Neuronal stem cell (in vitro differentiated cells): ENCODE data around the gene SESTD1.

ENCODE experiments used
- DNase-seq: peaks from one replicate; pipeline ENCODE4 v3.0.0-alpha.2; 2013; ENCODE audit warnings: low spot score
- H2AFZ ChIP-seq: one replicate; pipeline ENCODE4 v1.6.1; 2013; ENCODE audit warnings: mild to moderate bottlenecking, low read length, inconsistent platforms
- H2AK5ac ChIP-seq: 2 replicates; pipeline ENCODE4 v1.6.1; 2013; ENCODE audit warnings: low read depth, mild to moderate bottlenecking, inconsistent platforms, low read length, moderate library complexity, mixed read lengths
- H2BK120ac ChIP-seq: 2 replicates; pipeline ENCODE4 v1.6.1; 2013; ENCODE audit warnings: low read depth, mild to moderate bottlenecking, inconsistent platforms, low read length, moderate library complexity, mixed read lengths
- H2BK12ac ChIP-seq: one replicate; pipeline ENCODE4 v1.6.1; 2013; ENCODE audit warnings: low read length, inconsistent platforms
- H2BK15ac ChIP-seq: 2 replicates; pipeline ENCODE4 v1.6.1; 2013; ENCODE audit warnings: mild to moderate bottlenecking, low read length, inconsistent platforms, mixed read lengths
- H2BK5ac ChIP-seq: one replicate; pipeline ENCODE4 v1.6.1; 2013; ENCODE audit warnings: inconsistent platforms, mild to moderate bottlenecking, low read length, moderate library complexity
- H3K14ac ChIP-seq: one replicate; pipeline ENCODE4 v1.6.1; 2013; ENCODE audit warnings: low read length, inconsistent platforms
- H3K18ac ChIP-seq: 2 replicates; pipeline ENCODE4 v1.6.1; 2013; ENCODE audit warnings: low read length, inconsistent platforms
- H3K23ac ChIP-seq: 2 replicates; pipeline ENCODE4 v1.6.1; 2013; ENCODE audit warnings: low read depth, mild to moderate bottlenecking, mixed read lengths, low read length, inconsistent platforms; ENCODE audit not compliant: poor library complexity
- H3K27ac ChIP-seq: replicated peaks from 3 replicates; pipeline ENCODE4 v1.5.1; 2013; ENCODE audit warnings: low read length, inconsistent platforms
- H3K27me3 ChIP-seq, 3 experiments: 2 replicates each; pipeline ENCODE4 v1.6.1; 2013; ENCODE audit warnings: low read length in 3 of 3, mild to moderate bottlenecking in 2 of 3, inconsistent platforms in 1 of 3, low read depth in 1 of 3, mixed read lengths in 1 of 3, moderate library complexity in 1 of 3; ENCODE audit not compliant: control insufficient read depth in 3 of 3, insufficient read depth in 3 of 3
- H3K36me3 ChIP-seq, 2 donors: replicated peaks in 1 of 2; 2 replicates each; pipeline ENCODE4 v1.6.1; 2013; ENCODE audit warnings: low read length in 2 of 2; ENCODE audit not compliant: control insufficient read depth in 2 of 2, insufficient read depth in 2 of 2
- H3K4ac ChIP-seq: 2 replicates; pipeline ENCODE4 v1.6.1; 2013; ENCODE audit warnings: inconsistent platforms, mild to moderate bottlenecking, low read length, moderate library complexity
- H3K4me1 ChIP-seq, 2 donors: 1 replicate in 1 of 2; 2 replicates in 1 of 2; pipeline ENCODE4 v1.6.1; 2013; ENCODE audit warnings: low read length in 2 of 2, low read depth in 1 of 2; ENCODE audit not compliant: control insufficient read depth in 2 of 2, insufficient read depth in 1 of 2
- H3K4me2 ChIP-seq: one replicate; pipeline ENCODE4 v1.6.1; 2013; ENCODE audit warnings: mild to moderate bottlenecking, low read length, inconsistent platforms; ENCODE audit not compliant: insufficient read depth, poor library complexity, severe bottlenecking
- H3K4me3 ChIP-seq, 2 donors: 2 replicates each; pipeline ENCODE4 v1.5.1; 2013; ENCODE audit warnings: low read length in 2 of 2, mild to moderate bottlenecking in 2 of 2, inconsistent platforms in 1 of 2, moderate library complexity in 1 of 2
- H3K79me1 ChIP-seq: one replicate; pipeline ENCODE4 v1.6.1; 2013; ENCODE audit warnings: low read depth, mild to moderate bottlenecking, inconsistent platforms, low read length, moderate library complexity
- H3K9ac ChIP-seq: one replicate; pipeline ENCODE4 v1.6.1; 2013; ENCODE audit warnings: mild to moderate bottlenecking, low read depth, low read length, inconsistent platforms; ENCODE audit not compliant: poor library complexity
- H3K9me3 ChIP-seq, 2 donors: replicated peaks in 1 of 2; 2 replicates each; pipeline versions ENCODE3 to v1.6.1; 2013; ENCODE audit warnings: low read length in 2 of 2, mild to moderate bottlenecking in 2 of 2, inconsistent platforms in 1 of 2, low read depth in 1 of 2, mixed read lengths in 1 of 2, moderate library complexity in 1 of 2; ENCODE audit not compliant: control insufficient read depth in 2 of 2, insufficient read depth in 1 of 2
- H4K8ac ChIP-seq: one replicate; pipeline ENCODE4 v1.6.1; 2013; ENCODE audit warnings: low read depth, mild to moderate bottlenecking, inconsistent platforms, low read length, moderate library complexity
- H4K91ac ChIP-seq: one replicate; pipeline ENCODE4 v1.6.1; 2013; ENCODE audit warnings: low read length, low read depth, mild to moderate bottlenecking, inconsistent platforms; ENCODE audit not compliant: poor library complexity
- WGBS, 2 donors: extraction: QIAGEN DNeasy Blood & Tissue Kit; methylation state at CpG; one replicate each; pipeline ENCODE4 v1.1.7; 2013; ENCODE audit warnings: missing lambda C conversion rate in 2 of 2, mixed read lengths in 1 of 2; ENCODE audit not compliant: insufficient read length in 2 of 2, insufficient replicate concordance in 1 of 2; ENCODE audit errors: extremely low coverage in 2 of 2; 5-methylcytosine and 5-hydroxymethylcytosine counted together

Gene SESTD1

DNA sequence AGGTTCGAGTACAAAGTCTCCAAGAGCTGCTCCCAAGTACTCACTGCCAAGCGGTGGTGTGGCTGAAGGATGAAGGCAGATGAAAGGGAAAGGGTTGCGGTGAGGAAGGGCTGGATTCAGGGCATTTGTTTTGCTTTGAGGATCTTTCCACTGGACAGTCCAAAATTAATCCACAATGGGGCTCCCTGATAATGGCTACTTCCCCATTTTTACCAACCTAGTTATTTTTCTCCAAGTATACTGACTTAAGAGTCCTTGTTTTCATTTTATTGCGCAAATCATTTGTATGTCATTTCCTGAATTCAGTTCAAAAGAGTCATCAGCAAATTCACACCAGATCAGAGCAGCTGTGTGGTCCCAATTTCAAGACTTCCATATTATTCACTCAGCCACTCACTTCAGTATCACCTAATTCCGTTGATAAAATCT is 464 bp upstream of the SESTD1 start:
- peak overlapping the region; percentile 92 for H3K9ac ChIP-seq
- H3K4me3 ChIP-seq = peak overlapping the region; percentile 77 to 97
- no peak overlapping the region for H2BK15ac ChIP-seq
- no peak overlapping the region for H2BK12ac ChIP-seq
- H3K4me2 ChIP-seq = peak overlapping the region; percentile 56
- H3K27ac ChIP-seq = no peak overlapping the region
- WGBS, 2 donors = no CpG with 5 or more reads among the region's 5 CpGs
- no peak for DNase-seq
- H4K8ac ChIP-seq = no peak overlapping the region
- no peak overlapping the region for H2BK120ac ChIP-seq
- H3K9me3 ChIP-seq = peaks cover 0 to 5% of the 10 kb centered on the region in 2 donors
- H2BK5ac ChIP-seq = peak overlapping the region; percentile 35
- H3K4ac ChIP-seq = no peak overlapping the region
- no peak overlapping the region for H2AK5ac ChIP-seq
- H3K27me3 ChIP-seq = no peaks in the 10 kb centered on the region
- peak overlapping the region; percentile 99 for H2AFZ ChIP-seq
- H3K18ac ChIP-seq = peak overlapping the region; percentile 59
- H4K91ac ChIP-seq = no peak overlapping the region
- no peak overlapping the region for H3K14ac ChIP-seq
- no peak overlapping the region for H3K23ac ChIP-seq
- H3K4me1 ChIP-seq = peaks cover 6 to 8% of the 10 kb centered on the region in 2 donors
- H3K79me1 ChIP-seq = no peaks in the 10 kb centered on the region
- H3K36me3 ChIP-seq = peaks cover 0 to 8% of the 10 kb centered on the region in 2 donors

DNA sequence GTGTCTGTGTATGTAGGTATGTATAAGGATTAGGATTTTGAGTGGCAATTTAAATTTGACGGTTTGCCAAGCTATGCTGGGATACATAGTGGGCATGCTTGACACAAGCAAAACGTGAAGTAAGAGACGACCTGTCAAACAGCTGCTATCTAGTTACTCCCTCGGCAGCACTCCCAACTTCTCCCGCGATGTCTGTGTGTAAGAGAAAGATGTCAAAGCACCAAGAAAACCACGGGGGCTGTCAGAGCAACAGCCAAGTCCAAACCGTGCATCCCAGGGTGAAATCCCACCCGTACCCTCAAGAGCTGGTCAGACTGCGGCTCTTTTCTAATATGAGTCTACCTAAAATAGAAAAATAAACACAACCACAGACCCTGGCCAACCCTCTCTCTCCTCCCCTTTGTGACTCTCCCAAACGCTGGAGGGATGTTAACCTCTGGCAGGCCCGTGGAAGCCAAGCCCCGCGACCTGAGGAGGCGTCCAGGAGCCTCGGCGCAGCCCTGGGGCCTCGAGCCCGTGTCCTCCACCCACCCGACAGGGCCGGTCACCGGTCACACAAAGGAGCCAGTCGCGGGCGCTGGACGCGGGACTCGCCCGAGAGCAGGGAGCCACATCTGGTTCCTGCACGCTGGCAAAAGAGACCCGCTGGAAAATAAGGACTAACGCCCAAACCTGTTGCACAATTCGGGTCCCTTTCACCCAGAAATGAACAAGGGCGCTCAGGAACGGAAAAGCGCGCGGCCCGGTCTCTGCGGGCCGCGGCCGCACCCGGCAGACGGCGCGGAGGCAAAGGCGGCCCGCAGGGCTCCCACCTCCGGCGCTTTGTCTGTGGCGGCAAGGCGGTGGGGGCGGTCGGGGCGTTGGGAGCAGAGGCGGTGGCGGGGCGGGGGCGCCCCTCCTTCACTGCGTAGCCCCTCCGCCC is 925 bp downstream of the SESTD1 start:
- Histone ChIP-seq H2BK120ac (no peak overlapping the region), H3K18ac (peak overlapping the region; percentile 95), H2AFZ (peak overlapping the region; percentile 99), H3K27me3 (no peaks in the 10 kb centered on the region), H3K9me3 (peaks cover 0 to 5% of the 10 kb centered on the region in 2 donors), H3K4me2 (peak overlapping the region; percentile 75), H2BK15ac (peak overlapping the region; percentile 58), H3K4me1 (peaks cover 6 to 8% of the 10 kb centered on the region in 2 donors), H3K23ac (no peak overlapping the region), H3K79me1 (no peaks in the 10 kb centered on the region), H3K36me3 (peaks cover 0 to 8% of the 10 kb centered on the region in 2 donors), H2BK12ac (no peak overlapping the region), H2BK5ac (peak overlapping the region; percentile 35), H3K4ac (peak overlapping the region; percentile 53), H4K91ac (no peak overlapping the region), H3K14ac (no peak overlapping the region), H2AK5ac (peak overlapping the region; percentile 96), H3K9ac (peak overlapping the region; percentile 92), H3K27ac (peak overlapping the region; percentile 66), H4K8ac (no peak overlapping the region), H3K4me3 (peak overlapping the region; percentile 77 to 97)
- peak; percentile 30 for DNase-seq
- no CpG with 5 or more reads among the region's 62 CpGs for WGBS, 2 donors

DNA sequence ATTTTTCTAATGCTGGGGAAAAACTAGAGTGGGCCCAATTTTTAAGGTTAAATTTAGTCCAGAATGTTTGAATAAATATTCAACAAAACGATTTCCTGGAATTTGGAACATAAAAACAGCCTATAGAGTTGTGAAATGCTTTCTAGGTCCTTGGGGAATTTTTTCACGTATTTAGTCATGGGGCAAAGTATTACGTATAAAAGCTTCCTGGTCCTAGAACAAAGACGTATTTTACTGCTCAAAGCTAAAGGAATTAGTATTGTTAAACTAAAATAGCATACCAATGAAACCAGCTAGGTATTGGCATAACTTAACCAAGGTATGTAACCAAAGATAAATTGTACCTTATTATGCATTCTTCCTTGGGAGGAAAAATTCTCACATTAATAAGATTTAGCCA is 1.6 kb downstream of the SESTD1 start:
- H3K27ac ChIP-seq = no peak overlapping the region

DNA sequence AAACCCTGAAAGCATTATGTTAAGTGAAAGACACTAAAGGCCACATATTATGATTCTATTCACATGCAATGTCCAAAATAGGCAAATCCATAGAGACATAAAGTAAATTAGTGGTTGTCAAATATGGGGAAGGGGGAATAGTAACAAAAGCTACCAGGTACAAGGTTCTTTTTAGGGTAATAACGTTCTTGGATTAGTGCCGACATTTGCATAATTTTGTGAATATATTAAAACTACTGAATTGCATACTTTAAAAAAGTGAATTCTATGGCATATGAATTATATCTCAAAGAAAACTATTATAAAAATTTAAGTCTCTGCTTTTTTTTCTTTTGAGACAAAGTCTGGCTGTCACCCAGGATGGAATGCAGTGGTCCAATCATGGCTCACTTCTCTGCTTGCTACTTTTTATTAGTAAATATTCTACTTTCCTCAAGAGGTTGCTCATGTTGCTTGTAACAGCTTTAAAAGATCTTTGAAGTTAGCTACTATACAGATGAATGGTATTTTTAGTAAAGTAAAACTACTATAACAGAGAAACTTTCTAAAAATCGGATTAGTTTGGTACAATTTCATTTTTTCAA is 2.5 kb downstream of the SESTD1 start:
- peaks cover 6 to 8% of the 10 kb centered on the region in 2 donors for H3K4me1 ChIP-seq
- H3K27me3 ChIP-seq = no peaks in the 10 kb centered on the region
- H3K4ac ChIP-seq = no peak overlapping the region
- H3K9ac ChIP-seq = no peak overlapping the region
- H4K8ac ChIP-seq = no peak overlapping the region
- H2BK12ac ChIP-seq = no peak overlapping the region
- DNase-seq = no peak
- H3K4me3 ChIP-seq = no peak overlapping the region
- H3K23ac ChIP-seq = no peak overlapping the region
- peaks cover 0 to 8% of the 10 kb centered on the region in 2 donors for H3K9me3 ChIP-seq
- no peak overlapping the region for H3K18ac ChIP-seq
- no peak overlapping the region for H3K4me2 ChIP-seq
- H2AK5ac ChIP-seq = no peak overlapping the region
- no peak overlapping the region for H2AFZ ChIP-seq
- no peaks in the 10 kb centered on the region for H3K79me1 ChIP-seq
- no peak overlapping the region for H3K14ac ChIP-seq
- no peak overlapping the region for H4K91ac ChIP-seq
- no peak overlapping the region for H2BK15ac ChIP-seq
- no peak overlapping the region for H3K27ac ChIP-seq
- peaks cover 0 to 8% of the 10 kb centered on the region in 2 donors for H3K36me3 ChIP-seq
- no CpG with 5 or more reads among the region's 3 CpGs for WGBS, 2 donors
- H2BK5ac ChIP-seq = no peak overlapping the region
- H2BK120ac ChIP-seq = no peak overlapping the region

More for the DNA sequence above, 1.6 kb downstream of the SESTD1 start:
- Histone ChIP-seq H3K79me1 (no peaks in the 10 kb centered on the region), H4K8ac (no peak overlapping the region), H3K27me3 (no peaks in the 10 kb centered on the region), H3K36me3 (peaks cover 0 to 8% of the 10 kb centered on the region in 2 donors), H3K18ac (no peak overlapping the region), H3K9ac (no peak overlapping the region), H3K9me3 (peaks cover 0 to 5% of the 10 kb centered on the region in 2 donors), H3K4ac (no peak overlapping the region), H2BK12ac (no peak overlapping the region), H2AK5ac (no peak overlapping the region), H3K4me3 (peak overlapping the region in 1 of 2 donors; percentile 77), H3K14ac (no peak overlapping the region), H2BK5ac (no peak overlapping the region), H3K4me2 (no peak overlapping the region), H2BK15ac (no peak overlapping the region), H4K91ac (no peak overlapping the region), H2AFZ (no peak overlapping the region), H2BK120ac (no peak overlapping the region), H3K23ac (no peak overlapping the region), H3K4me1 (peaks cover 6 to 8% of the 10 kb centered on the region in 2 donors)
- no peak for DNase-seq
- WGBS, 2 donors = no CpG with 5 or more reads among the region's 4 CpGs
